Mesothelial cell of epicardium (in vitro differentiated cells): ENCODE results near the gene CIPC. TPM values are rescaled to one million over a fixed set of nuclear protein-coding genes. Genes with fewer than 3 reads are reported as not detected.
A peak's percentile ranks its signal among the peaks of the same experiment; 100 is the strongest.

ENCODE experiments used
- DNase-seq, 2 experiments: peaks; one replicate each; pipeline ENCODE4 v3.0.0; 2021; ENCODE audit warnings: low spot score in 2 of 2; ENCODE audit not compliant: unreplicated experiment in 2 of 2
- H3K27ac Mint-ChIP-seq: 2 replicates; pipeline ENCODE4 v1.8.0; 2021; ENCODE audit warnings: mixed read lengths
- H3K27me3 Mint-ChIP-seq: 2 replicates; pipeline ENCODE4 v1.8.0; 2021; ENCODE audit warnings: low read depth, mixed read lengths
- H3K36me3 Mint-ChIP-seq: 2 replicates; pipeline ENCODE4 v1.8.0; 2021; ENCODE audit warnings: mixed read lengths
- H3K4me1 Mint-ChIP-seq: 2 replicates; pipeline ENCODE4 v1.8.0; 2021; ENCODE audit warnings: mixed read lengths
- H3K4me3 Mint-ChIP-seq: 2 replicates; pipeline ENCODE4 v1.8.0; 2021; ENCODE audit warnings: mild to moderate bottlenecking, moderate library complexity, mixed read lengths
- H3K9me3 Mint-ChIP-seq: 2 replicates; pipeline ENCODE4 v1.8.0; 2021; ENCODE audit warnings: mixed read lengths
- CTCF ChIP-seq: fragments of 200-600 bp; sonication (generic); IDR thresholded peaks from one replicate; pipeline ENCODE4 v1.5.0; 2021; ENCODE audit warnings: antibody characterized with exemption; ENCODE audit not compliant: unreplicated experiment
- total RNA-seq: library from RNA; stranded (reverse); gene quantifications from 3 replicates; pipeline ENCODE4 v1.2.1, GENCODE V29; 2021

CIPC gene
- total RNA-seq, 1 donor from 2014 or later, result 22.9 TPM

- no peaks in the 10 kb centered on the region for H3K9me3 Mint-ChIP-seq
- H3K4me3 Mint-ChIP-seq, result no peak overlapping the region
- H3K36me3 Mint-ChIP-seq, result no peaks in the 10 kb centered on the region
- TF ChIP-seq CTCF, result no peak
- no peak for DNase-seq
- peaks cover 47% of the 10 kb centered on the region for H3K4me1 Mint-ChIP-seq
- peak overlapping the region; percentile 61 for H3K27ac Mint-ChIP-seq
- no peaks in the 10 kb centered on the region for H3K27me3 Mint-ChIP-seq
Measured at GRCh38 chr14:77066578-77067172, 31.4 kb upstream of the CIPC start.

GRCh38 chr14:77067632-77068516, 30.2 kb upstream of the CIPC start:
- DNase-seq, result peak; percentile 48 to 82
- peaks cover 47% of the 10 kb centered on the region for H3K4me1 Mint-ChIP-seq
- H3K27ac Mint-ChIP-seq, result peak overlapping the region; percentile 2

GRCh38 chr14:77068517-77069200, 29.4 kb upstream of the CIPC start:
- TF ChIP-seq CTCF, result no peak
- no peak for DNase-seq
- no peaks in the 10 kb centered on the region for H3K9me3 Mint-ChIP-seq
- no peaks in the 10 kb centered on the region for H3K36me3 Mint-ChIP-seq
- H3K4me1 Mint-ChIP-seq, result peaks cover 47% of the 10 kb centered on the region
- no peak overlapping the region for H3K4me3 Mint-ChIP-seq
- H3K27ac Mint-ChIP-seq, result no peak overlapping the region
- H3K27me3 Mint-ChIP-seq, result no peaks in the 10 kb centered on the region

More at GRCh38 chr14:77067632-77068516, 30.2 kb upstream of the CIPC start:
- Mint-ChIP-seq H3K36me3 (no peaks in the 10 kb centered on the region), H3K4me3 (no peak overlapping the region), H3K9me3 (no peaks in the 10 kb centered on the region), H3K27me3 (no peaks in the 10 kb centered on the region)
- TF ChIP-seq CTCF, result peak; percentile 68

- no peaks in the 10 kb centered on the region for H3K27me3 Mint-ChIP-seq
- TF ChIP-seq CTCF, result no peak
- H3K4me3 Mint-ChIP-seq, result no peak overlapping the region
- no peak for DNase-seq
- H3K9me3 Mint-ChIP-seq, result peaks cover 3% of the 10 kb centered on the region
- peaks cover 47% of the 10 kb centered on the region for H3K4me1 Mint-ChIP-seq
- H3K27ac Mint-ChIP-seq, result no peak overlapping the region
- no peaks in the 10 kb centered on the region for H3K36me3 Mint-ChIP-seq
Measured at GRCh38 chr14:77069551-77069950, 28.5 kb upstream of the CIPC start.

GRCh38 chr14:77071938-77072388, 26.1 kb upstream of the CIPC start:
- Mint-ChIP-seq H3K9me3 (peaks cover 4% of the 10 kb centered on the region), H3K4me1 (peaks cover 50% of the 10 kb centered on the region), H3K4me3 (no peak overlapping the region), H3K27me3 (no peaks in the 10 kb centered on the region), H3K27ac (no peak overlapping the region), H3K36me3 (no peaks in the 10 kb centered on the region)
- TF ChIP-seq CTCF, result no peak
- no peak for DNase-seq
